RWPE2 (cell line): ENCODE data around the gene DNAJA1.

ENCODE experiments used
- ATAC-seq: fragments of 200-7000 bp; cut with Tn5 transposase; 3 replicates; pipeline ENCODE4 v1.9.1; 2021; ENCODE audit warnings: low read depth
- DNase-seq: peaks from one replicate; pipeline ENCODE4 v3.0.0-alpha.2; 2020; ENCODE audit warnings: low spot score
- H3K27ac ChIP-seq: fragments of 450-650 bp; 2 replicates; pipeline ENCODE4 v1.5.1; 2017; ENCODE audit warnings: mild to moderate bottlenecking; ENCODE audit not compliant: poor library complexity, severe bottlenecking
- H3K27me3 ChIP-seq: fragments of 250-450 bp; sonication (Bioruptor Pico); 2 replicates; pipeline ENCODE4 v1.5.1; 2021; ENCODE audit warnings: mild to moderate bottlenecking, moderate library complexity; ENCODE audit not compliant: insufficient read depth, poor library complexity, severe bottlenecking
- H3K36me3 ChIP-seq: fragments of 250-450 bp; sonication (Bioruptor Pico); 2 replicates; pipeline ENCODE4 v1.5.1; 2020; ENCODE audit warnings: low read depth, mild to moderate bottlenecking, moderate library complexity
- H3K4me1 ChIP-seq: fragments of 250-450 bp; sonication (Bioruptor Pico); 2 replicates; pipeline ENCODE4 v1.5.1; 2021; ENCODE audit warnings: mild to moderate bottlenecking, moderate library complexity; ENCODE audit not compliant: insufficient read depth, poor library complexity, severe bottlenecking
- H3K4me3 ChIP-seq: fragments of 250-450 bp; sonication (Bioruptor Pico); 2 replicates; pipeline ENCODE4 v1.5.1; 2021; ENCODE audit warnings: mild to moderate bottlenecking, moderate library complexity; ENCODE audit not compliant: severe bottlenecking
- H3K9me3 ChIP-seq: fragments of 250-450 bp; sonication (Bioruptor Pico); 2 replicates; pipeline ENCODE4 v1.5.1; 2021; ENCODE audit warnings: mild to moderate bottlenecking, moderate library complexity; ENCODE audit not compliant: severe bottlenecking
- CTCF ChIP-seq: fragments of 450-650 bp; IDR thresholded peaks from one replicate; pipeline ENCODE4 v1.5.1; 2017; ENCODE audit warnings: mild to moderate bottlenecking, moderate library complexity; ENCODE audit not compliant: poor library complexity, severe bottlenecking

Gene DNAJA1

GRCh38 chr9:33024966-33025571, at the start of gene DNAJA1:
DNAJA1 (plus strand) TSS chr9:33025273; CDS start chr9:33026485, 1,212 bp downstream.
- Histone ChIP-seq H3K9me3 (no peaks in the 10 kb centered on the region), H3K27ac (peak within 1 kb of the TSS; percentile 75), H3K36me3 (peaks cover 55% of the 10 kb centered on the region), H3K4me3 (peak within 1 kb of the TSS; percentile 95), H3K27me3 (no peaks in the 10 kb centered on the region), H3K4me1 (peaks cover 29% of the 10 kb centered on the region)
- ATAC-seq = peak; percentile 86
- DNase-seq = peak; percentile 89
- TF ChIP-seq CTCF = no peak

GRCh38 chr9:32978051-32978450, 47.0 kb upstream of the DNAJA1 start:
- H3K27ac ChIP-seq = no peak overlapping the region
- H3K4me3 ChIP-seq = no peak overlapping the region
- DNase-seq = no peak
- no peaks in the 10 kb centered on the region for H3K4me1 ChIP-seq
- H3K27me3 ChIP-seq = no peaks in the 10 kb centered on the region
- no peak for ATAC-seq
- no peak for TF ChIP-seq CTCF
- no peaks in the 10 kb centered on the region for H3K9me3 ChIP-seq
- peaks cover 59% of the 10 kb centered on the region for H3K36me3 ChIP-seq

GRCh38 chr9:32986971-32987370, 38.1 kb upstream of the DNAJA1 start:
- DNase-seq (no peak), ATAC-seq (no peak)
- Histone ChIP-seq H3K27me3 (no peaks in the 10 kb centered on the region), H3K4me1 (no peaks in the 10 kb centered on the region), H3K9me3 (no peaks in the 10 kb centered on the region), H3K4me3 (no peak overlapping the region), H3K36me3 (peaks cover 84% of the 10 kb centered on the region), H3K27ac (no peak overlapping the region)
- no peak for TF ChIP-seq CTCF

GRCh38 chr9:32989660-32990059, 35.4 kb upstream of the DNAJA1 start:
- peaks cover 65% of the 10 kb centered on the region for H3K36me3 ChIP-seq
- no peak overlapping the region for H3K4me3 ChIP-seq
- no peak overlapping the region for H3K27ac ChIP-seq
- no peak for TF ChIP-seq CTCF
- DNase-seq = no peak
- no peaks in the 10 kb centered on the region for H3K9me3 ChIP-seq
- no peaks in the 10 kb centered on the region for H3K27me3 ChIP-seq
- no peaks in the 10 kb centered on the region for H3K4me1 ChIP-seq
- no peak for ATAC-seq

- DNase-seq = no peak
- no peak for TF ChIP-seq CTCF
- no peak overlapping the region for H3K27ac ChIP-seq
- peaks cover 65% of the 10 kb centered on the region for H3K36me3 ChIP-seq
- H3K4me3 ChIP-seq = no peak overlapping the region
- no peaks in the 10 kb centered on the region for H3K9me3 ChIP-seq
- no peak for ATAC-seq
- no peaks in the 10 kb centered on the region for H3K27me3 ChIP-seq
- no peaks in the 10 kb centered on the region for H3K4me1 ChIP-seq
Measured at GRCh38 chr9:32991897-32992594, 33.0 kb upstream of the DNAJA1 start.
